Effector memory CD4-positive, alpha-beta T cell (primary cell): ENCODE data around the gene SEMA4G.

Experiments used
- DNase-seq, 3 donors: peaks; one replicate each; pipeline ENCODE4 v3.0.0-alpha.2; 2020
- H3K27ac ChIP-seq: 2 replicates; pipeline ENCODE4 v1.7.0; 2013; ENCODE audit warnings: mild to moderate bottlenecking, low read length, moderate library complexity; ENCODE audit not compliant: insufficient read depth, poor library complexity, severe bottlenecking
- H3K27me3 ChIP-seq: replicated peaks from 2 replicates; pipeline ENCODE4 v1.7.0; 2013; ENCODE audit warnings: mild to moderate bottlenecking, low read length; ENCODE audit not compliant: insufficient read depth, control insufficient read depth, poor library complexity, severe bottlenecking
- H3K36me3 ChIP-seq: 2 replicates; pipeline ENCODE4 v1.7.0; 2013; ENCODE audit warnings: mild to moderate bottlenecking, low read length, moderate library complexity; ENCODE audit not compliant: control insufficient read depth, insufficient read depth
- H3K4me1 ChIP-seq: 2 replicates; pipeline ENCODE4 v1.7.0; 2013; ENCODE audit warnings: low read length, mild to moderate bottlenecking; ENCODE audit not compliant: control insufficient read depth, insufficient read depth, poor library complexity, severe bottlenecking
- H3K4me3 ChIP-seq: 2 replicates; pipeline ENCODE4 v1.7.0; 2013; ENCODE audit warnings: low read length, low read depth, mild to moderate bottlenecking; ENCODE audit not compliant: insufficient read depth, poor library complexity, severe bottlenecking
- H3K9me3 ChIP-seq: 2 replicates; pipeline ENCODE4 v1.7.0; 2013; ENCODE audit warnings: mild to moderate bottlenecking, low read length, moderate library complexity; ENCODE audit not compliant: control insufficient read depth
- total RNA-seq, 3 donors: gene quantifications; one replicate each; lab custom pipeline; 2026; lab: John Stamatoyannopoulos, UW

SEMA4G gene, protein sequence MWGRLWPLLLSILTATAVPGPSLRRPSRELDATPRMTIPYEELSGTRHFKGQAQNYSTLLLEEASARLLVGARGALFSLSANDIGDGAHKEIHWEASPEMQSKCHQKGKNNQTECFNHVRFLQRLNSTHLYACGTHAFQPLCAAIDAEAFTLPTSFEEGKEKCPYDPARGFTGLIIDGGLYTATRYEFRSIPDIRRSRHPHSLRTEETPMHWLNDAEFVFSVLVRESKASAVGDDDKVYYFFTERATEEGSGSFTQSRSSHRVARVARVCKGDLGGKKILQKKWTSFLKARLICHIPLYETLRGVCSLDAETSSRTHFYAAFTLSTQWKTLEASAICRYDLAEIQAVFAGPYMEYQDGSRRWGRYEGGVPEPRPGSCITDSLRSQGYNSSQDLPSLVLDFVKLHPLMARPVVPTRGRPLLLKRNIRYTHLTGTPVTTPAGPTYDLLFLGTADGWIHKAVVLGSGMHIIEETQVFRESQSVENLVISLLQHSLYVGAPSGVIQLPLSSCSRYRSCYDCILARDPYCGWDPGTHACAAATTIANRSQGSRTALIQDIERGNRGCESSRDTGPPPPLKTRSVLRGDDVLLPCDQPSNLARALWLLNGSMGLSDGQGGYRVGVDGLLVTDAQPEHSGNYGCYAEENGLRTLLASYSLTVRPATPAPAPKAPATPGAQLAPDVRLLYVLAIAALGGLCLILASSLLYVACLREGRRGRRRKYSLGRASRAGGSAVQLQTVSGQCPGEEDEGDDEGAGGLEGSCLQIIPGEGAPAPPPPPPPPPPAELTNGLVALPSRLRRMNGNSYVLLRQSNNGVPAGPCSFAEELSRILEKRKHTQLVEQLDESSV
- 0.35 to 0.77 (median 0.35) reads per million in 3 donors for total RNA-seq

DNA sequence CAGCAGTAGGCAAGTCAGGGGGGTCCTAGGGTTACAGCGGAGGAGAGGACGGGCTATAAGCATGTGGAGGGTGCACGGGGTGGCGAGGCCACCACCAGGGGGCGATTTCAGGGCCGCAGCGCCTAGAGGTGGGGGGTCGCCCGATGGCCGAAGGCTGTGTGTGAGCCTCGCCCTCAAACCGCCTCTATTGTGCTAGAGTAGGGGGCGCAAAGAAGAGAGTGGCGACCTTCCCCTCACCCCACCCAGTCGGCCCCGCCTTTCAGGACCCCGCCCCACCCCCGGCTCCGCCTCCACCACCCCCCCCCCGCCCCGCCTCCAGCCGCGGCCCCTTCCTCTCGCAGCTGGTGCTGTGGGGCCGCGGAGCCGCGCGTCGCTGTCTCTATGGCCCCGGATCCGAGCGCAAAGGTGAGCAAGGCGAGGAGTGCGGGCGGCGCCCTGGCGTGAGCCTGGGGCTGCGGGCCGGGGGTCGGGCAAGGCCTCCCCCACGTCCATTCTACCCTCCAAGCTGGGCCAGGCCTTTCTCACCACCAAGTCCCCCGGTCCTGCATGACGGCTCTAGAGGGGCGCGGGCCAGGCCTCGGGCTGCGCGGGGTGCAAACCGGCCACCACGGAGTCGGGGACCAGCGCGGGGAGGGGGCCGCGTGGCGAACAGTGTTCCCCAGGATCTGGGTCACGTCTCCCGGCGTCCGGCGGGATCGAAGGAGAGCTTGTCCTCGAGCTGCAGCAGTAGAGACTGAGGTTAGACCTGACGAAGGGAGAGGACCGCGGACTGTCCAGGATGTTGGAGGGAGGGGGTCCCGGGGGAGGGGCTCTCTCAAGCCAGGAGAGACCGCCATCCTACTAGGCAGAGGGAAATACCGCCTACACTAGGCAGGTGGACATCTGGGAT, at the start of gene SEMA4G:
TSS of gene SEMA4G (plus strand) at position 318 of the 889 bp plus-strand sequence. CDS start 3,409 bp downstream, outside the sequence.
- Histone ChIP-seq H3K4me1 (peaks cover 6% of the 10 kb centered on the region), H3K27me3 (no peaks in the 10 kb centered on the region), H3K4me3 (peak within 1 kb of the TSS; percentile 67), H3K36me3 (peaks cover 6% of the 10 kb centered on the region), H3K27ac (no peak within 1 kb of the TSS), H3K9me3 (no peaks in the 10 kb centered on the region)
- peak in 1 of 3 donors; percentile 14 for DNase-seq

DNA sequence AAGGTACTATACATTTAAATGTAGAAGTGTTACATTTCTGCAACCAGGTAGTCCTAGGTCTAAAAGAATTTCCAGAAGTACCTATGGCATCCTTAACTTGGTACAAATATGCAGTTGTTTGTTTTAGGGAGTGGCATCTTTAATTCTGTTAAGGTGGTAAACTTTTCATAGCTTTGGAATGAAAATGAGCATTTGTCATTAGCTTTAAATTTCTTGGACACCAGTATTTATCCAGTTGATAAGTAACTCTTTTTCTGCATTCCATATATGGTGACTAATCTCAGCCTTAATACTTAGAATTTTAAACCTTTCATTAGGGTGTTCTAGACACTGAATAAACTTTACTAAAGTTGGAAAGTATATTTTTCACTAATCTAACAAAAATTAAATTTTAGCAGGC, 45.7 kb upstream of the SEMA4G start:
- Histone ChIP-seq H3K27ac (no peak overlapping the region), H3K36me3 (peaks cover 66% of the 10 kb centered on the region)
- DNase-seq, result no peak

DNA sequence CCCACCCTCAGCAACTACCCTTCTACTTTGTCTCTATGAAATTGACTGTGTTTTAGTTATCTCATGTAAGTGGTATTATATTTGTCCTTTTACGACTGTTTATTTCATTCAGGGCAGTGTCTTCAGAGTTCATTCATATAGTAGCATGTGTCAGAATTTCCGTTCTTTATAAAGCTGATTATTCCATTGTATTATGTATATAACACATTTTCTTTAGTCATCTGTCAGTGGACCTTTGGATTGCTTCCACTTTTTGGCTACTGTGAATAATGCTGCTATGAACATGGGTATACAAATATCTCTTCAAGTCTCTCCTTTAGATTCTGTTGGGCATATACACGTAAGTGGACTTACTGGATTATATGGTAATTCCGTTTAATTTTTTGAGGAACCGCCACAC, 42.0 kb upstream of the SEMA4G start:
- no peak overlapping the region for H3K4me3 ChIP-seq
- H3K27ac ChIP-seq, result no peak overlapping the region
- DNase-seq, result no peak
- H3K27me3 ChIP-seq, result no peaks in the 10 kb centered on the region
- peaks cover 81% of the 10 kb centered on the region for H3K36me3 ChIP-seq
- H3K4me1 ChIP-seq, result no peaks in the 10 kb centered on the region
- no peaks in the 10 kb centered on the region for H3K9me3 ChIP-seq

More for the DNA sequence above, 45.7 kb upstream of the SEMA4G start:
- no peaks in the 10 kb centered on the region for H3K4me1 ChIP-seq
- no peaks in the 10 kb centered on the region for H3K27me3 ChIP-seq
- H3K4me3 ChIP-seq, result no peak overlapping the region
- H3K9me3 ChIP-seq, result no peaks in the 10 kb centered on the region

DNA sequence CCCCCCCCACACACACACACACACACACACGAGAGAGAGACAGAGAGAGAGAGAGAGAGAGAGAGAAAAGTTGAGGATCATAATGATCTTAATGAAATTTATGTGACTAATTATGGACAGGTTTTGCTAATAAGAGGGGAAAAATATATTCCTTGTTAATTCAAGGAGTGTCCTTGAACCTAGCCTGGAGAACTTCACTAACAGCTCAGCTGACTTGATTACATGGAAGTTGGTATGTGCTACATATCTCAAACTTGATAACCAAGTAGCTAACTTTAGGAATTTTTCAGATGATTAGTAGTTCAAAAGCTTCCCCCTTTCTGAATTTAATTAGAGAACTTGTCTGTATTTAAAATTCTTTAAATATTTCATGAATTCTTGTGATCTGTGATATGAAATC, 41.3 kb upstream of the SEMA4G start:
- H3K4me1 ChIP-seq, result no peaks in the 10 kb centered on the region
- H3K27ac ChIP-seq, result no peak overlapping the region
- DNase-seq, result no peak
- H3K9me3 ChIP-seq, result no peaks in the 10 kb centered on the region
- no peaks in the 10 kb centered on the region for H3K27me3 ChIP-seq
- peaks cover 87% of the 10 kb centered on the region for H3K36me3 ChIP-seq
- no peak overlapping the region for H3K4me3 ChIP-seq

- DNase-seq, result no peak
- Histone ChIP-seq H3K27ac (no peak overlapping the region), H3K27me3 (no peaks in the 10 kb centered on the region), H3K4me3 (no peak overlapping the region), H3K9me3 (no peaks in the 10 kb centered on the region), H3K36me3 (peaks cover 64% of the 10 kb centered on the region), H3K4me1 (no peaks in the 10 kb centered on the region)
These were observed 38.9 kb upstream of the SEMA4G start for GRCh38 chr10:100930368-100930767.

DNA sequence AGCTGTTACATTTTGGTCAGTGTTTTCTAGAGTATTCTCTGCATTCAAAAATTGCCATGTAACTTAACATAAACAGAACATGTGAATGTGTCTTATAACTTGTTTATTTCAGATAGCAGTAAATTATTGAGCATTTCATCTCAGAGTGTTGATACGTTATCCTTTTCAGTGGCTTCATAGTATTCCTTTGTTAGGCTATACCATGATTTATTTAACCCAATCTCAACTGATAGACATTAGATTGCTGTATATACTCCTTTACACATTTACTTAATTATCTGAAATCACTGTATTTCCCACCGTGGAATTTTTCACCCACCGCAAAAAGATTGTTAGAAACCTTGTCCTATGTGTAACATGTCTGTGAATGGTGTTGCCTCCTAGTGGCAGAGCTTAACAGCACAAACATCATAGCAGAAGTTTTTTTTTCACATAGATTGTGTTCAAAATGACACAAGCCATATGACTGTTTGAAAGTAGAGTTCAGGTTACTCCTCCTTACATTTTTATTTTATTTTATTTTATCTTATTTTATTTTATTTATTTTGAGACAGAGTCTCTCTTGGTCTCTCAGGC, 35.1 kb upstream of the SEMA4G start:
- DNase-seq, result no peak
- Histone ChIP-seq H3K4me1 (no peaks in the 10 kb centered on the region), H3K27me3 (no peaks in the 10 kb centered on the region), H3K4me3 (no peak overlapping the region), H3K9me3 (no peaks in the 10 kb centered on the region), H3K27ac (no peak overlapping the region), H3K36me3 (peaks cover 51% of the 10 kb centered on the region)

- Histone ChIP-seq H3K9me3 (no peaks in the 10 kb centered on the region), H3K27me3 (no peaks in the 10 kb centered on the region), H3K4me3 (no peak overlapping the region), H3K36me3 (peaks cover 35% of the 10 kb centered on the region), H3K4me1 (peaks cover 5% of the 10 kb centered on the region), H3K27ac (no peak overlapping the region)
- no peak for DNase-seq
These were observed 29.4 kb upstream of the SEMA4G start for GRCh38 chr10:100939763-100940344.

GRCh38 chr10:100942229-100942628, 27.1 kb upstream of the SEMA4G start:
- peaks cover 53% of the 10 kb centered on the region for H3K36me3 ChIP-seq
- H3K4me1 ChIP-seq, result peaks cover 5% of the 10 kb centered on the region
- no peak for DNase-seq
- H3K4me3 ChIP-seq, result no peak overlapping the region
- no peak overlapping the region for H3K27ac ChIP-seq
- no peaks in the 10 kb centered on the region for H3K27me3 ChIP-seq
- no peaks in the 10 kb centered on the region for H3K9me3 ChIP-seq

GRCh38 chr10:100943508-100943907, 25.8 kb upstream of the SEMA4G start:
- Histone ChIP-seq H3K9me3 (no peaks in the 10 kb centered on the region), H3K27ac (peak overlapping the region; percentile 1), H3K4me3 (no peak overlapping the region), H3K36me3 (peaks cover 49% of the 10 kb centered on the region), H3K27me3 (no peaks in the 10 kb centered on the region), H3K4me1 (peaks cover 5% of the 10 kb centered on the region)
- no peak for DNase-seq
